ENCODE results near the gene HNRNPU. TPM values are rescaled to one million over a fixed set of nuclear protein-coding genes. Genes with fewer than 3 reads are reported as not detected.

HNRNPU gene
- total RNA-seq, 1 experiment from 2014 or later: 746 TPM

GRCh38 chr1:244869950-244870349 lies 5.6 kb upstream of the HNRNPU start:
- H3K4me3 ChIP-seq (ENCODE audit: low read depth, low read length, poor library complexity, severe bottlenecking): no peak overlapping the region
- H3K27me3 ChIP-seq (replicated peaks; ENCODE audit: insufficient read depth, low read depth, low read length, poor library complexity): no peaks in the 10 kb centered on the region
- intact Hi-C loops (cut with micrococcal nuclease; ENCODE audit: unreplicated experiment): no loop called here
- CTCF ChIA-PET: no interaction called here
- POLR2A ChIA-PET (ENCODE audit: low non-redundant PET): no interaction called here
- H3K27ac ChIP-seq (ENCODE audit: low read depth, low read length, poor library complexity, severe bottlenecking): no peak overlapping the region
- peaks cover 7% of the 10 kb centered on the region for H3K4me1 ChIP-seq (ENCODE audit: insufficient read depth, low read length, poor library complexity, severe bottlenecking)
- no peaks in the 10 kb centered on the region for H3K9me3 ChIP-seq (ENCODE audit: low read depth, low read length, poor library complexity, severe bottlenecking)
- DNase-seq (ENCODE audit: low spot score): no peak
- no TSS peak for BruUV-seq (replicated peaks)
- TF ChIP-seq EZH2 (IDR thresholded peaks at IDR 0.05; ENCODE audit: borderline replicate concordance, low read depth, low read length, poor library complexity, severe bottlenecking) (no peak), CTCF (conservative IDR thresholded peaks at IDR 0.05; ENCODE audit: low read depth, low read length) (no peak)
- no peaks in the 10 kb centered on the region for H3K36me3 ChIP-seq (ENCODE audit: insufficient read depth, low read length, poor library complexity, severe bottlenecking)

- ChIA-PET POLR2A (ENCODE audit: low non-redundant PET) (interaction anchor here (0.5 kb wide), 1 partner anchor 22 kb away, joined by 4 read pairs; no protein-coding TSS in a partner anchor), CTCF (no interaction called here)
- no TSS peak for BruUV-seq (replicated peaks)
- H3K4me3 ChIP-seq (ENCODE audit: low read depth, low read length, poor library complexity, severe bottlenecking): no peak overlapping the region
- no peaks in the 10 kb centered on the region for H3K27me3 ChIP-seq (replicated peaks; ENCODE audit: insufficient read depth, low read depth, low read length, poor library complexity)
- peaks cover 7% of the 10 kb centered on the region for H3K4me1 ChIP-seq (ENCODE audit: insufficient read depth, low read length, poor library complexity, severe bottlenecking)
- no peak for DNase-seq (ENCODE audit: low spot score)
- H3K27ac ChIP-seq (ENCODE audit: low read depth, low read length, poor library complexity, severe bottlenecking): no peak overlapping the region
- H3K36me3 ChIP-seq (ENCODE audit: insufficient read depth, low read length, poor library complexity, severe bottlenecking): no peaks in the 10 kb centered on the region
- intact Hi-C loops (cut with micrococcal nuclease; ENCODE audit: unreplicated experiment): no loop called here
- TF ChIP-seq EZH2 (IDR thresholded peaks at IDR 0.05; ENCODE audit: borderline replicate concordance, low read depth, low read length, poor library complexity, severe bottlenecking) (no peak), CTCF (conservative IDR thresholded peaks at IDR 0.05; ENCODE audit: low read depth, low read length) (no peak)
- H3K9me3 ChIP-seq (ENCODE audit: low read depth, low read length, poor library complexity, severe bottlenecking): no peaks in the 10 kb centered on the region
Measured at GRCh38 chr1:244869364-244869827, 5.1 kb upstream of the HNRNPU start.

- Histone ChIP-seq H3K27me3 (replicated peaks; ENCODE audit: insufficient read depth, low read depth, low read length, poor library complexity) (no peaks in the 10 kb centered on the region), H3K9me3 (ENCODE audit: low read depth, low read length, poor library complexity, severe bottlenecking) (no peaks in the 10 kb centered on the region), H3K4me3 (ENCODE audit: low read depth, low read length, poor library complexity, severe bottlenecking) (no peak overlapping the region), H3K36me3 (ENCODE audit: insufficient read depth, low read length, poor library complexity, severe bottlenecking) (no peaks in the 10 kb centered on the region), H3K27ac (ENCODE audit: low read depth, low read length, poor library complexity, severe bottlenecking) (no peak overlapping the region), H3K4me1 (ENCODE audit: insufficient read depth, low read length, poor library complexity, severe bottlenecking) (peaks cover 7% of the 10 kb centered on the region)
- intact Hi-C loops (cut with micrococcal nuclease; ENCODE audit: unreplicated experiment): no loop called here
- BruUV-seq (replicated peaks): no TSS peak
- DNase-seq (ENCODE audit: low spot score): no peak
- CTCF ChIA-PET: no interaction called here
- TF ChIP-seq EZH2 (IDR thresholded peaks at IDR 0.05; ENCODE audit: borderline replicate concordance, low read depth, low read length, poor library complexity, severe bottlenecking): no peak
- no peak for TF ChIP-seq CTCF (conservative IDR thresholded peaks at IDR 0.05; ENCODE audit: low read depth, low read length)
- POLR2A ChIA-PET (ENCODE audit: low non-redundant PET): interaction anchor here (0.5 kb wide), 1 partner anchor 23 kb away, joined by 4 read pairs; no protein-coding TSS in a partner anchor
Measured at GRCh38 chr1:244868484-244869363, 4.4 kb upstream of the HNRNPU start.

Measured in A673 (cell line).